Brain microvascular endothelial cell (primary cell): Measurements from ENCODE around the gene GVQW3.

ENCODE experiments used
- DNase-seq: peaks from one replicate; pipeline ENCODE4 v3.0.0-alpha.2; 2020
- H3K27ac ChIP-seq: fragments of 250-450 bp; sonication (Bioruptor Pico); 2 replicates; pipeline ENCODE4 v1.5.1; 2020; ENCODE audit warnings: mild to moderate bottlenecking, moderate library complexity
- H3K27me3 ChIP-seq: fragments of 250-450 bp; sonication (Bioruptor Pico); replicated peaks from 2 replicates; pipeline ENCODE4 v1.5.1; 2020; ENCODE audit warnings: mild to moderate bottlenecking
- H3K36me3 ChIP-seq: fragments of 250-450 bp; sonication (Bioruptor Pico); replicated peaks from 2 replicates; pipeline ENCODE4 v1.5.1; 2020; ENCODE audit warnings: mild to moderate bottlenecking
- H3K4me3 ChIP-seq: 2 replicates; pipeline ENCODE4 v1.5.1; 2011; ENCODE audit warnings: low read depth, mild to moderate bottlenecking, control low read depth, low read length, moderate library complexity
- CTCF ChIP-seq: IDR thresholded peaks from 2 replicates; pipeline ENCODE4 v1.5.1; 2011; ENCODE audit warnings: low read depth, mild to moderate bottlenecking, moderate library complexity, low read length, control low read depth, inconsistent platforms; ENCODE audit errors: missing control alignments
- in situ Hi-C: cut with HindIII; loops from 2 replicates; pipeline ENCODE4 v1.10.0; 2017; ENCODE audit warnings: low sequenced_read_pairs, low pct_ligation_motif_present

The GVQW3 gene

DNA sequence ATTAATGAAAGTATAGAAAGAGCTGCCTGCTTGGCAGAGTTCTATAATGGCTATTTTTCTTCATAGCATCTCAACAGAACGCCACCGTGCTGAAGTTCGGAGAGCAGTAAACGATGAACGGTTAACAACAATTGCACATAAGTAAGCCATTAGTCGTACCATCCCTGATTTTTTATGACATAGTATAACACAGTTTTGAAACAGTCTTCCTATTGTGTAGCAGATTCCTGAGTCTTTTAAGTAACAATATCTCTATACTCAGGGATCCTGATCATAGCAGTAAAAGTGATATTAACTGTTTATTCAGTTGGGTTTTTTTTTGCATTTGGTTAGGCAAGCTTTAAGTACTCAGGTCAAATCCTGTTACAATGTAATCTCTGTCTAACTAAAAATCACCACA is 72.1 kb downstream of the GVQW3 start:
- Histone ChIP-seq H3K27me3 (no peaks in the 10 kb centered on the region), H3K4me3 (no peak overlapping the region), H3K27ac (no peak overlapping the region), H3K36me3 (peaks cover 3% of the 10 kb centered on the region)
- no peak for DNase-seq
- in situ Hi-C loops: no loop called here
- no peak for TF ChIP-seq CTCF

DNA sequence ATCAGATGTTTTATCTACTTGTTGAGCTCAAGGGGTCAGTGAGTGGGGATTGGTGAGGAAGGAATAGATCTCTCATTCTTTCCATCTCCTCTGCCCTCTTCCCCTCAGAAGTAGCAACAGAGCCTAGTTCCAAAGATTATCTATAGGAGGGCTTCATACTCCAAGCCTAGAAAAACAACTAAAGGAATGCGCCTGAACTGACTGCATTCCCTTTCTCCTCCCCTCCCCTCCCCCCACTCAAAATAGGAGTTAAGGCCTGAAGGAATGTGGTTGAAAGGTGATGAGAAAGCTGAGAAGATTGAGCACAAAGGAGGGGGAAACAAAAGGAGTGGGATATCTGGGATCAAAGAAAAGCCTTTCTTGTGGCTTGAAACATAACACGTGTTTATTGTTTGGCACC is 74.2 kb downstream of the GVQW3 start:
- TF ChIP-seq CTCF: no peak
- Histone ChIP-seq H3K27ac (peak overlapping the region; percentile 15), H3K36me3 (peaks cover 3% of the 10 kb centered on the region), H3K4me3 (no peak overlapping the region), H3K27me3 (no peaks in the 10 kb centered on the region)
- peak; percentile 29 for DNase-seq
- in situ Hi-C loops: no loop called here

GRCh38 chr11:76455931-76456330 is 74.8 kb downstream of the GVQW3 start:
- TF ChIP-seq CTCF: no peak
- Histone ChIP-seq H3K36me3 (peaks cover 3% of the 10 kb centered on the region), H3K27me3 (no peaks in the 10 kb centered on the region), H3K27ac (no peak overlapping the region), H3K4me3 (no peak overlapping the region)
- DNase-seq: no peak
- in situ Hi-C loops: no loop called here

- Histone ChIP-seq H3K27ac (no peak overlapping the region), H3K27me3 (no peaks in the 10 kb centered on the region), H3K4me3 (no peak overlapping the region), H3K36me3 (peaks cover 3% of the 10 kb centered on the region)
- no peak for DNase-seq
- no peak for TF ChIP-seq CTCF
- in situ Hi-C loops: no loop called here
Measured at GRCh38 chr11:76456571-76456970, 75.4 kb downstream of the GVQW3 start.
